CD4-positive, alpha-beta T cell treated with Interleukin-6 for 4 hours (primary cell): ENCODE results near the gene MEGF10.

Experiments used
- DNase-seq: peaks from one replicate; pipeline ENCODE4 v3.0.0-alpha.2; 2020; ENCODE audit warnings: mixed read lengths

Gene MEGF10

GRCh38 chr5:127375544-127376091 lies 85.0 kb downstream of the MEGF10 start:
- DNase-seq, result no peak

DNA sequence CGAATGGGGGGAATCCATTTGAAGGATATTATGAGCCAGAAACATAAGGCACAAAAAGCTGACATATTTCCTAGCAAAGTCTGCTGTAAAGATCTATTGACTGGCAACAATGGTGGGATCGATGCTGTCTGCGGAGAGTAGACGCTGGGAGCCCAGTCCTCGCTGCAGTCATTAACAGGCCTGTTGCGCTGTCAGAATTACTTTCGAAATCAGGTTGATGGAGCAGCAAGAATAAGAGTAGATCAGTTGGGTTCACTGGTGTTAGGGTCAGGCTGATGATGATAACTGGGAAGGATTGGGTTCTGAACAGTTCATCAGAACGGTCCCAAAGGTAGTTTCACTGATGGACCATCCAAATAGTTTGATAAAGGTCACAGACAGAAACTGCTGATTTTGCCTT lies 87.1 kb downstream of the MEGF10 start:
- no peak for DNase-seq

DNA sequence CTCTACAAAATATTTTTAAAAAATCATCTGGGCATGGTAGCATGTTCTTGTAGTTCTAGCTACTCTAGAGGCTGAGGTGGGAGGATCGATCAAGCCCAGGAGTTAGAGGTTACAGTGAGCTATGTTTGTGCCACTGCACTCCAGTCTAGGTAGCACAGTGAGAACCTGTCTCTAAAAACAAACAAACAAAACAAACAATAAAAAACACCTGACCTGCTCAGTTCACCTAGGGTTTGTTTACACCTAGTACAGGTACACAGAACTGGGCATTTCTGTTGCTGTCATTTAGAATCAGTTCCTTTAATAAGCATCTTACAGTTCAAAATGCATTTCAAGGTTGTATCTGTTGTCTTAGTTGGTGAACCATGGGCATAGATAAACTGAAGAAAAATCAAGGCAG lies 95.3 kb downstream of the MEGF10 start:
- no peak for DNase-seq

DNA sequence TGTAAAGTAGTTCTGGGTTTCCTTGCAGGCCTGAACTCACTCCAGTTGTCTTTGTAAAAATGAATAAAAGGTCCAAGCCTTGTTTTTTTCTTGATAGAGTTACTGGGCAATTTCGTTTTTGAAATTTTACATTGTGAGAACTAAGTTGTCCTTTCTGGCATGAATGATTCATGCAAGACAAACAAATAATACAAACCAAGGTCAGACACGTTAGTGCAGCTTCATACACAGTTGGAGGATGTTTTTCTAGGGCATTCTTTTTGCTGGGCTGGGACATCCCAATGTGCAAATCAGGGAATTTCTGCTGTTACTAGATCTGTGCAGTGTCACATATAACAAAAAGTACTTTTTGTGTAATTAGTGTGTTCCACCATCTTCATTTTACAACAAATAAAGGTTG lies 96.0 kb downstream of the MEGF10 start:
- no peak for DNase-seq

GRCh38 chr5:127389601-127390000 lies 99.0 kb downstream of the MEGF10 start:
- no peak for DNase-seq

GRCh38 chr5:127392762-127393161 lies 102.2 kb downstream of the MEGF10 start:
- no peak for DNase-seq

GRCh38 chr5:127396490-127397155 lies 106.0 kb downstream of the MEGF10 start:
- no peak for DNase-seq

DNA sequence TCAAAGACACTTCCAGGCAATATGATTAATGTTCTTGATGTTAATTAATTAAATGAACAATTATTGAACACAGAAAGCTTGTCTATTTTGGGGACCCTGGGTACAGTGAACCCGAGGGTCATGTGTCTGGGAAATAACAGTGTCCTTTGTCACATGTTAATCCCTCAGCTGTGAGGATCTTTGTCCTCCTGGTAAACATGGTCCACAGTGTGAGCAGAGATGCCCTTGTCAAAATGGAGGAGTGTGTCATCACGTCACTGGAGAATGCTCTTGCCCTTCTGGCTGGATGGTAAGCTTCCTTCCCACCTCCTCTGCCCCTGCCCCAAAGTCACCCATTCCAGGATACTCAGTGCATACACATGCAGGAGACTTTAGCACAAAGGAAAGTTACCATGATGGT lies 107.9 kb downstream of the MEGF10 start:
- no peak for DNase-seq

DNA sequence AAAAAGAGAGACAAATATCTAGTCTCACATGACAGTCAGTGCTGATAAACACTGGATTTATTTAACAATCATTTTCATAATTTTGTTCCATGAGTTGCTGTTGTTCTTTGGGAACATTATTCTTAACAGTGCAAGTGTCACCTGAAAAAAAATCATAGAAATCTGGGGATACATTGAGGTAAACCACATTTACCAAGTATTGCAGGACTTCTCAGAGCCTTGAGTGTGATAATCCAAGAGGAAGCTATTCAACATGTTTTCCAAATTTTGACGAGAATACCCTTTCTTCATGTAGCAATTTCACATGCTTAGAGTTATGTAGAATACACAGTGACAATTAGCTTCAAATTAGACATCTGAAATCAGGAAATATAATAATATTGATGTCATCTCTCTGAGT lies 108.5 kb downstream of the MEGF10 start:
- DNase-seq, result no peak

DNA sequence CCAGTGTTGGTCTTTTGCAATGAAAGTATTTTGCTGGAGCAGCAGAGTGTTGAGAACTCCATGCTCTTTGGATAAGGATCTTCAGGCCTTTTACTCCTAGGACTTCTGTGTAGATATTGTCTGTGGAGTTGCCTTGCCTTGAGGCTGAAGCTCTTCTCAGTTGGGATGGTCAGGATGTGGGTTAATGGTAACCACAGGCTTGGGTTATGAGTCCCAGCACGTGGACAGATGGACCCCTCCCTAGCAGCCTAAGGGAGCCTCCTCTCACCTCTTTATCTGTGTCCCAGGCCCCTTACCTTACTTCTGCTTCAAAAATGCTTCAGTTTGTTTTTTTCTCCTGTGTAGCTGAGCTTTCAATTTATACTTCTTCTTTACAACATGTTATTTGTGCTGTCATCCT lies 109.9 kb downstream of the MEGF10 start:
- DNase-seq, result no peak

GRCh38 chr5:127400946-127401670 lies 110.5 kb downstream of the MEGF10 start:
- DNase-seq, result no peak

GRCh38 chr5:127402361-127402760 lies 111.8 kb downstream of the MEGF10 start:
- no peak for DNase-seq

- DNase-seq, result no peak
Observed at GRCh38 chr5:127404190-127404589, 113.6 kb downstream of the MEGF10 start.

- no peak for DNase-seq
Observed at GRCh38 chr5:127406326-127407121, 115.9 kb downstream of the MEGF10 start.

DNA sequence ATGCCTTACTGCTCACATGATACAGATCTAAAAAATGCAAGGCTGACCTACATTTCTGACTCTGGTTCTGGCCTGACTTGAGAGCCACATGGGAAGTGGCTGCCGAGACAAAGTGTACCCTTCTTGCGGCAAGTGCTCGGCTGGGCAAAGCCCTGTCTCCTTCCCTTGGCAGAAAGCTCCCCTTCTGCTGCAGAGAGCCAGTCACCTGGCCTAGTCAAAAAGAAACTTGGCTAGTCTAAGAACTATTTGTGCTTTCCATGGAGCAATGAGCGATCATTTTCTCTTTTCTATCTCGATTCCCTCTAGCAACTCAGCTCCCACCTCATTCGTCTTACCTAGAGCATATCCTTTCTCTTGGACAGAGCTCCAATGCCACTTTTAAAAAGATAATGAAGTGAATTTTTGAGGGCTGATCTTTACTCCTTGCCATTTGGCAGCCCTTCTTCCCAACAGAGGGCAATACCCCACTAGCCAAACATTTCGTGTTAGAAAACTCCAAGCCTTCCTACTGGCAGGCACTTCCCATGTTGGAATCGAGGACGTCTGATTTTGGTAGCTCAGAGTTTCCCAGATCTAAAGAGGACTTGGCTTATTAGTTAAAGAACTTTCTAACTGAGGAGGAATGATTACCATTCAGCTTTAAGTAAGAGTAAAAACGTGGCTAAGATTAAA lies 118.8 kb downstream of the MEGF10 start:
- DNase-seq, result no peak

- no peak for DNase-seq
Observed at GRCh38 chr5:127409921-127410675, 119.5 kb downstream of the MEGF10 start.

DNA sequence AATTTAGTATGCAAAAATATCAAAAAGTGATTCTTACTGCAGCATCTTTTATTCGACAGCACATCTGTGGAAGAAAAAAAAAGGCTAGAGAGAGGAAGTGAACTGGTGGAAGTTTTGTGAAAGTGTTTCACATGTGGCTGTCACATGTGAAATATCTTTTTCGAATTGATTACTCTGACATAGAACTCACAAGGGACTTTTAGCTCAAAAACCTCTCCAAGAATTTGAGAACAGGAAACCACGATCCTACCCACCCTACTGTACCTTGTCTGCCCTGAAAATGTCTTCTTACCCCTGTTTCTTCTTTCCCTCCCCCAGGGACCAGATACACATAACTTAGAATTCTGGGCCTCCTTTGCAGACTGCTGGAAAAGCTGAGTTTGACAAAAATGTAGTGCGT lies 120.4 kb downstream of the MEGF10 start:
- no peak for DNase-seq

GRCh38 chr5:127411381-127411780 lies 120.8 kb downstream of the MEGF10 start:
- no peak for DNase-seq

- DNase-seq, result no peak
Observed at GRCh38 chr5:127412698-127413097, 122.1 kb downstream of the MEGF10 start.

DNA sequence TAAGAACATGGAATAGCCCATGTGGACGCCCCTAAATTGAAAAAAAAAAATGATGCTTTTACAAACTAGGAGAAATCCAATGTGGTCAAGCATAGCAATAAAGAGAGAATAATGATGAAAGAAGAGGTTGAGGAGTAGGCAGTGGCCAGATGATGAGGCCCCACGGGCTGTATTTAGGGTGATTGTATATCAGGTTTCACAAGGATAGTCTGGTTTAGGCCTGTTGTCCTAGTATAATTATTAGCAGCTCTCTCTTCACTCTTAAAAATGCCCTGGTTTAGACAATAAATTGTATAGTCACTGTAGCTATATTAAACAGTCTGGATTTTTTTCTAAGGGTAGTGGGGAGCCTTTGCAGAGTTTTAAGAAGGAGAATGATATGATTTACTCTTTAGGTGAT lies 124.4 kb downstream of the MEGF10 start:
- DNase-seq, result no peak

DNA sequence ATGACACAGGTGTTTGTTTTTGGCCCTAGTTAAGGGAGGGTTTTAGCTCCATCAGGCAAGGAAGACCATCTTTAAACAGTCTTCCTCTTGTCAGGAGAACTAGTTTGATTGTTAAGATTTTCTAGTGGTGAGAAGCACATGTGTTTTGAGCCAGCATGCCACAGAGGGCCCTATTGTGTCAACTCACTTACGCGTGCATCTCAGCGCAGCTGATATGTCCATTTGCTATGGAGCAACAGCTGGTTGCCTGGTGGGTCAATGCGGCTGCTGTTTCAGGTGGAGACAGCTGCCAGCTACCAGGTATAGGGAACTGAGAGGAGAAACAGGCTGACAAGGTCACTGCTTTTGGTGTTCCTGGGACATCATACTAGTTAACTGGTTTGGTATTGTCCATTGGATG lies 126.3 kb downstream of the MEGF10 start:
- DNase-seq, result no peak

DNA sequence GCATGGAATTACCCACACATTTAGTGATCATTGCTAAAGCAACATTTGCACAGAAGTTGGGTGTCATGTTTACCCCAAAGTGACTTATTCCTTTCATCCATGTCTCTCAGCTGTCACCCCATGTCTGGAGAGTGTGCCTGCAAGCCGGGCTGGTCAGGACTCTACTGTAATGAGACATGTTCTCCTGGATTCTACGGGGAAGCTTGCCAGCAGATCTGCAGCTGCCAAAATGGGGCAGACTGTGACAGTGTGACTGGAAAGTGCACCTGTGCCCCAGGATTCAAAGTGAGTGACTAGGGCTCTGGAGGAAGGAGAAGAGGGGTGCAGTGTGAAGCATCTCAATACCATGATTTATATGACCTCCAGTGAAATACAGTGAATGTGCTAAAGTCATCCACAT lies 126.9 kb downstream of the MEGF10 start:
- no peak for DNase-seq
